Kasumi-1 (cell line): ENCODE results near the gene PRMT2.
"Not testable (repeated sequence)": the region's sequence is repeated elsewhere in the genome, so short reads cannot be mapped to it uniquely, and the experiment has no call there.

Source experiments
- DNase-seq, 2 experiments: peaks; one replicate each; lab custom pipeline; 2025; lab: John Stamatoyannopoulos, UW

PRMT2 gene

DNA sequence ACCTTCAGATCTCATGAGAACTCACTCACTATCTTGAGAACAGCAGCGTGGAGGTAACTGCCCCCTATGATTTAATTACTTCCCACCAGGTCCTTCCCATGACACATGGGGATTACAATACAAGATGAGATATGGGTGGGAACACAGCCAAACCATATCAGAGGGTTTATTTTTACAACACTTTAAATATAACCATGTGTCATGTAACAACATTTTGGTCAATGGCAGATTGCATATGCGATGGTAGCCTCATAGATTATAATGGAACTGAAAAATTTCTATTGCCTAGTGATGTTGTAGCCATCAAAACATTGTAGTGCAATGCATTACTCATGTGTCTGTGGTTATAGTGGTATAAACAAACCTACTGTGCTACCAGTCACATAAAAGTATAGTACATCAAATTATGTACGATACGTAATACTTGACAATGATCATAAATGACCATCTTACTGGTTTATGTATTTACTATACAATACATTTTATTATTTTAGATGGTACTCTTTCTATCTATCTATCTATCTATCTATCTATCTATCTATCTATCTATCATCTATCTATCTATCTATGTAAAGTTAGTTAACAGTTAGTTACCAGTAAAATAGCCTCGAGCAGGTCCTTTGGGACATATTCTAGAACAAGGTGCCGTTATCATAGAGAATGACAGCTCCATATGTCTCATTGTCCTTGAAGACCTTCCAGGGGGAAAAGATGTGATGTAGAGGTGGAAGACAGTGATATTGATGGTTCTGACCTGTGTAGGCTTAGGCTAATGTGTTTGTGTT, 18.0 kb upstream of the PRMT2 start:
- no peak for DNase-seq

DNA sequence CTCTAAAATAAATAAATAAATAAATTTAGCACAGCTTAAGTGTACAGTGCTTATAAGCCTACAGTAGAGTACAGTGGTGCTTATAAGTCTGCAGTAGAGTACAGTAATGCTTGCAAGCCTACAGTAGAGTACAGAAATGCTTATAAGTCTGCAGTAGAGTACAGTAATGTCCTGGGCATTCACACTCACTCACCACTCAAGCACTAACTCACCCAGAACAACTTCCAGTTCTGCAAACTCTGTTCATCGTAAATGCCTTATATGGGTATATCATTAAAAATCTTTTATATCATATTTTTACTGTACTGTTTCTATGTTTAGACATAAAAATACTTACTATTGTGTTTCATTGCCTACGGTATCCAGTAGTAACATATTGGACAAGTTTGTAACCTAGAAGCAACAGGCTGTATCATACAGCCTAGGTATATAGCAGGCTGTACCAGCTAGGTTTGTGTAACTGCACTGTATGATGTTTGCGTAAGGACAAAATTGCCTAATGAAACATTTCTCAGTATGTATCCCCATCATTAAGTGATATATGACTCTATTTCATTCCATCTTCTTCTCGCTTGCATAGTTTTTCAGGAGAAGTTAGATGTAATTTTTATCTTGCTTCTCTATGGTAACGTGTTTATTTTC, 16.6 kb upstream of the PRMT2 start:
- no peak for DNase-seq

DNA sequence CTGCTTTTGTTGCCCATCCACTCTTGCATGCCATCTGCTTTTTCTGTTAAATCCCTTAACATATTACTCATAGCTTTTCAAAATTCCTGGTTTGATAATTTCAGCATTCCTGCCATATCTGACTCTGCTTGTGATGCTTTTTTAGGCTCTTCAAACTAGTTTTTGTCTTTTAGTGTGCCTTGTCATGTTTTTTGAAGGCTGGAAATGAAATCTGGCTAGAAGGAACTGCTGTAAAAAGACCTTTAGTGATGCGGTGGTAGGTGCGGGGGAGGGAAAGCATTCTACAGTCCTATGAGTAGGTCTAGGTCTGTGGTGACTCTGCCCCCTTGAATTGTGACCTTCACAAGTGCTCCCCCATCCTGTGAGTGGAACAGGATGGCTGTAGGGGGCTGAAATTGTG, 15.6 kb upstream of the PRMT2 start:
- no peak for DNase-seq

DNA sequence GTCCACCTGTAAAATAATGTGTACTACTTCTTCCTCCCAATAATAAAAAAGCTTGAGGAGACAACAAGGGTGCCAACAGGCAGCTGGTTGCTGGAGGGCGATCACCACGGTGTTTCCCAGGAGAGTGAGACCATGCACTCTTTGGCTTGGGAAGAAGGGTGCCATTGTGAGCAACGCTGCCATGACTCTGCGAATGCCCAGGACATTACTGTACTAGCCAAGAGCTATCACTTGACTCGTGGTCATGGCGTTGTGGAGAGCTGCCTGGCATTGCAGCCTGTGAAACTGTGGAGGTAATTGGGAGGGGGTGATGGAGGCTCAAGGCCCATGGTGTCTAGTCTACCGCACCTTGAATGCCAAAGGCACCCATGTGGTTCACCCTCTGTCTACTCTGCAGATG, 14.6 kb upstream of the PRMT2 start:
- DNase-seq = no peak

DNA sequence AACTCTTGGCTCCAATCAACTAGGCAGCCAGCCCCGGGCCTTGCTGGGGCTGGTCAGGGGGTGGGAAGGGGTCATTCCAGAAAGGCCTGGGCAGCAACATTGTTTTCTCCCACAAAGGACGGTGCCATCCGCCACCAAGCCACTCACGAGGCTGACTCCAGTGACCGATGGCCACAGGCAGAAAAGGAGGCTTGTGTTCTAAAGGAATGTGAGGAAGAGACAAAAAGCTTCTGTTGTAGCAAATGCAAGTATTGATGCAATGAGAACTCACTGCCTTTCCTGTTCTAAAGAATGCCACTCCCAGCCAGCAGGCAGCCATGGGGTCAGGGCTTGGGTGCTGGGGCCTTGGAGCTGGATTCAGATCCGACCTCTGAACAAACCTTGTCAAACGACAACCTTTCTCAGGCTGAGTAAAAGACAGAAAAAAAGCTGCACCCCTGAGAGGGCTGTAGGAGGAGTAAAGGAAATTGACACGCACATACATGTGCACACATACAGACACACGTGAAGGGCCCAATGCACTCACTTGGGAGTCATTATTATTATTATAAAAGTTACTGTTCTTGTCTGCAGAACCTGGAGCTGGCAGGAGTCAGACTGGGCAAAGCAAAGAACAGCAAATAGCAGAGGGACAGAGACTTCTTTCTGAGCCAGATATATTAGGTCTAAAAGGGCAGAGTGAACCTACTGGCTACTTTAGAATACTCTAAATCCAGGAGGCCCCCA, 13.9 kb upstream of the PRMT2 start:
- no peak for DNase-seq

DNA sequence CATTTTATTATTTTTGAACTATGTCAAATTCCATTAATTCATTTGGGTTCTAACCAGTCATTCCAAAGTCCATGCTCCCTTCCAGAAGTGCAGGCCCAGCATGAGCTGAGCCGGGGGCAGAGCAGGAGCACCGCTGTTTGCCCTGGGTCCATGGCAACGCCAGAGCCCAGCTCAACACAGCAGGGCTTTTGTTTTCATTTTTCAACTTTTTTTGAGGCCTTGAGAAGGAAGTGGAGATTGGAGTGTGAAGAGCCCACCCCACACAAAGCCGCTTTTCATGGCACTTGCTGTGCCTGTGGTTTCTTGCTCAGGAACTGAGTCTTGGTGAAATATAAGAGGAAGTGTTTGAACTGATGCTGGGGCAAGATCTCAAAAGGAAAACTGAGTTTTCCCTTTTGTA, 13.2 kb upstream of the PRMT2 start:
- peak; percentile 97 for DNase-seq

DNA sequence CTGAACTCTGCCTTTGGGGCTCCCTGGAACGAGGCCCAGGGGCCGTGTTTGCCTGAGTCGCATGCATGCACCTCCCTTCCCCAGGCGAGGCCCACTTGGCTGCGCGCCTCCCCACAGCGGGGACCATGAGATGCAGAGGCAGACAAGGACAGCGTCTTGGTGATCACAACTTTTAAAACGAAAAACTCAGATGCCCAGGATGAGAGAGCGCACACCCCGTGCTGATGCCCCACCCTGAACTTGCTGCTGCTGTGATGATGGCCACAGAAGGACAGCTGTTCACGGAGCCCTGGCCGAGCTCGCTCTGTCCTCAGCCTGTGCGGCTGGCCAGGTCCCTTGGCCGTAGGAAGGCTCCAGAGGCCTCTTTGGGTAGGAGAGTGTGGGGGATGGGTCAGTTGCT, 11.4 kb upstream of the PRMT2 start:
- DNase-seq = no peak

DNA sequence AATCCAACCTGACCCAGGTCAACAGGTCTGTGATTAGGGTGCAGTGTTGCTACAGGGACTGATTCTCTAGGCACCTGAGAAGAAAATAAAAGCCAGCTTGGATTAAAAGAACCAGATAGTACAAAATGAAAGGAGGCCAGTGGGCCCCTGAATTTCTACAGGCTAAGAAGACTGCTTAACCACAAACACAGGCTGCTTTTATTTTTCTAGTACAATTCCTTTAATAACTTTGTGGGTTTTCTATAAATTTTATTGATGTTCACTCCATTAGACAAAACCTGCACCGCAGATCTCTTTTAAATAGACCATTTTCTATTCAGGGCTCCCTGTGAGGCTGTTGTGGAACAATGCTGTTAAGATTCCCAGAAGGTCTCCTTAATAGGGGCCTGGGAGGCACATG, 9.7 kb upstream of the PRMT2 start:
- DNase-seq = no peak

DNA sequence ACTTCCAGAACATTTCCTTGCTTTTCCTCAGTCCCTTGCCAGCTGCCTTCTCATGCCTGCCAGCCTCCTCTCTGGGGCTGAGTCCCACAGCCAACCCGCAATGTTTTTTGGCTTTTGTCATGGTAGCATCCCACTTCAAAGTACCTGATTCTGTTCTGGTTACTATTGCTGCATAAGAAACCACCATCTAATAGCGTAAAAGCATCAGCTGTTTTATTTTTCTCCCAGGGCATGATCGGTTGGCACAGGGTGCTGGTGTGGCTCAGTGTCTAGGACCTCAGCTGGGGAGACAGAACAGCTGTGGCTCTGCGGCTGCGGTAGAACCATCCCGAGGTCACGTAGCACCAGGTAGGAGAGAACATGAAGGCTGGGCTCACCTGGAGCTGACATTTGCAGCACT, 8.9 kb upstream of the PRMT2 start:
- DNase-seq = no peak

DNA sequence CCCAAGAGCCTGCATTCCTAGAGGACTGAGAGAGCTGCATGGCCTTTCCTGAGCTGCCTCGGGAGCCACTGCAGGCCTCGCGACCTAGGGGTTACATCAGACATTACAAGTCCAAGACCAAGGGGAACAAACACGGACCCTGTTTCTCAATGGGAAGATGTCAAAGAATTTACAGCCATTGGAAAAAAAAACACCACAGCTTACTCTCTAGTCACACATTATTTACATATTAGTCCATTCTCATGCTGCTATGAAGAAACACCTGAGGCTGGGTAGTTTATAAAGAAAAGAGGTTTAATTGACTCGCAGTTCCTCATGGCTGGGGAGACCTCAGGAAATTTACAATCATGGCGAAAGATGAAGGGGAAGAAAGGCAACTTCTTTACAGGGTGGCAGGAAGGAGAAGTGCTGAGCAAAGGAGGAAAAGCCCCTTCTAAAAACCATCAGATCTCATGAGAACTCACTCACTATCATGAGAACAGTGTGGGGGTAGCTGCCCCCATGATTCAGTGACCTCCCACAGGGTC, 8.4 kb upstream of the PRMT2 start:
- no peak for DNase-seq

DNA sequence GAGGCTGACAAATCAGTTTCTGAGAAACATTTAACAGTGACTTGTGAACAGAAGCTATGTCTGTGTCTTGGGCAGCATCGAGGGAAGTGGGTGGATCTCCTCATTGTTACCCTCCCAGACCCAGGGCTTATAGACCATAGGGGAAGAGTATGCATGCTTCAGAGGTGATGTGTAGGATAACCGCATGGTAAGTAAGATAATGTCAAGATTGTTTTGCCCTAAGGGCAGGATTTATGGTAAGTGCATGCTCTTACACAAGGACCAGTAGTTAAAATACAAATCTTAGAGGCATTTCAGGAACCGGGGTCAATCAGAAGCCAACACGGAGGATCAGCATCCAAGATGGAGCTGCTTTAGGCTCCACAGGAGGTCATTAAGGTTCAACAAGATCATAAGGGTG, 7.7 kb upstream of the PRMT2 start:
- DNase-seq = no peak

DNA sequence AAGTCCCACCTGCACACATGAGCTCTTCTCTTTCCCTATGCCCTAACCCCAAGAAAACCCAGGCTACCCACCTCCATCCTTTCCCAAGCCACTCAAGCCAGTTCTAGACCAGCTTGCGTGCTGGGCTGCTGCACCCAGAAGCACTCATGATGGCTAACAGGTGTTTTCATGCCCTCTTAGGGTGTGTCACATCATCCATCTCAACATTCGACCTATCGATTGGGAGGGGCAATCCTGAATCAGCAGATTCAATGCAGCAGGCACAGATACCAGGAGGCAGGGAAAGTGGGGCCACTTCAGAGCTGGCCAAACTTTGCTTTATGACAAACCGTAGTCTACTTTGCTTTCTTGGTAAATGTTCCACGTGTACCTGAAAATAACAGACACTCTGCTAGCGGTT, 6.6 kb upstream of the PRMT2 start:
- no peak for DNase-seq

DNA sequence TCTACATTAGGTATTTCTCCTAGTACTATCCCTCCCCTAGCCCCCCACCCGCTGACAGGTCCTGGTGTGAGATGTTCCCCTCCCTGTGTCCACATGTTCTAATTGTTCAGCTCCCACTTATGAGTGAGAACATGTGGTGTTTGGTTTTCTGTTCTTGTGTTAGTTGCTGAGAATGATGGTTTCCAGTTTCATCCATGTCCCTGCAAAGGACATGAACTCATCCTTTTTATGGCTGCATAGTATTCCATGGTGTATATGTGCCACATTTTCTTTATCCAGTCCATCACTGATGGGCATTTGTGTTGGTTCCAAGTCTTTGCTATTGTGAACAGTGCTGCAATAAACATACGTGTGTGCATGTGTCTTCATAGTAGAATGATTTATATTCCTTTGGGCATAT, 4.6 kb upstream of the PRMT2 start:
- DNase-seq = not testable (repeated sequence)

DNA sequence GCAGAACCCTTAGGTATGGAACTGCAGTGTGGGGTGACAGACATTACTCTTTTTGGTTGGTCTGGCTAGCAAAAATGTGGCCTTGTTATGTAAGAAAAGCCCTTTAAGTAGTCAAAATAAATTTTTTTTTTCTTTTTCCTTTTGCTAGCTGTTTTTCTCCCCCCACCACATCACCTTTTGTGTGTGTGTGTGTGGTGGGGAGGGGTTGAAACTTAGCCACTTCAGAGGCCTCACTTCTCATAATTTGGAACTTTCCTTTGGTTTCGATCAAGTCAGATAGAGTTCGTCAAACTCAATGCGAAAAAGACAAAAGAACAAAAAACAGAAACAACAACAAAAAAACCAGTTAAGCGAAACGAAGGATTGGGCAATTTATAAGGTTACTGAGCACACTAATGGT, 1.9 kb upstream of the PRMT2 start:
- DNase-seq = no peak

DNA sequence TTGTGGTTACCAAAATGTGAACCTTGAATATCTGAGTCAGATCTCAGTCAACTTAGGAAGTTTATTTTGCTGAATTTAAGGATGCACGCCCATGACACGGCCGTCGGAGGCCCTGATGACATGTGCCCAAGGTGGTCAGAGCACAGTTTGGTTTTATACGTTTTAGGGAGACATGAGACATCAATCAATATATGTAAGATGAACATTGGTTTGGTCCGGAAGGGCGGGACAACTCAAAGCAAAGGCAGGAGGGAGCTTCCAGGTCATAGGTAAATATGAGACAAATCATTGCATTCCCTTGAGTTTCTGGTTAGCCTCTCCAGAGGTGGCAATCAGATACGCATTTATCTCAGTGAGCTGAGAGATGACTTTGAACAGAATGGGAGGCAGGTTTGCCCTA, 1.0 kb upstream of the PRMT2 start:
- no peak for DNase-seq

DNA sequence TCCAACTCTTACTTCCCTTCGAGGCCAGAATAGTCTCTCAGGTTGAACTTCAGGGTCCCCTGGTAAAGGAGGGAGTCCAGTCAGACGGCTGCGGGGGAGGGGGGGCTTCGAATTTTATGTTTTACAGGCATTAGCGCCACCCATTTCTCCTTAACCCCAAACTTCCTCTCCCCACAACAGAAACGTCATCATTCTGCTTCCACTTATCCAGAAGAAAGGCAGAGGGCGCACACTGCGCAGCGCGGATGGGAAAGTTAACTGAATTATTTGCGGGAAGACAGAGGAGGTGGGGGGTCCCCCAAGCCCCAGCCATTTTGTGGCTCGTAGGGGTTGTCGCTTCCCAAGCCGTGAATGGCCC, 529 bp upstream of the PRMT2 start:
- peak; percentile 90 to 94 for DNase-seq

DNA sequence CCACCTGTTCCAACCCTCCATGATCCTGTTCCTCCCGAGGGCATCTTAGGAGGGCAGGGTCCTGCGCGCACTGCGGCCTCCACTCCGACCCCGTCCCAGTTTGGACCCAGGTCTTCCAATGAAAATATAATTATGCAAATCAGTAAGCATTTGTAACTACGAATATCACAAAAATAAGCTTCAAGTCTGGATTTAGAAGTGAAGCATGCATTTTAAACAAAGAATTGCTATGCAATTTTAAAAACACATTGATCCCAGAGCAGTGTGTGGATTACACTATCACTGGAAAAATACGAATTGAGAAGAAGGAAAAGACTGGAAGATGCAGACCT, 673 bp downstream of the PRMT2 start:
- no peak for DNase-seq

DNA sequence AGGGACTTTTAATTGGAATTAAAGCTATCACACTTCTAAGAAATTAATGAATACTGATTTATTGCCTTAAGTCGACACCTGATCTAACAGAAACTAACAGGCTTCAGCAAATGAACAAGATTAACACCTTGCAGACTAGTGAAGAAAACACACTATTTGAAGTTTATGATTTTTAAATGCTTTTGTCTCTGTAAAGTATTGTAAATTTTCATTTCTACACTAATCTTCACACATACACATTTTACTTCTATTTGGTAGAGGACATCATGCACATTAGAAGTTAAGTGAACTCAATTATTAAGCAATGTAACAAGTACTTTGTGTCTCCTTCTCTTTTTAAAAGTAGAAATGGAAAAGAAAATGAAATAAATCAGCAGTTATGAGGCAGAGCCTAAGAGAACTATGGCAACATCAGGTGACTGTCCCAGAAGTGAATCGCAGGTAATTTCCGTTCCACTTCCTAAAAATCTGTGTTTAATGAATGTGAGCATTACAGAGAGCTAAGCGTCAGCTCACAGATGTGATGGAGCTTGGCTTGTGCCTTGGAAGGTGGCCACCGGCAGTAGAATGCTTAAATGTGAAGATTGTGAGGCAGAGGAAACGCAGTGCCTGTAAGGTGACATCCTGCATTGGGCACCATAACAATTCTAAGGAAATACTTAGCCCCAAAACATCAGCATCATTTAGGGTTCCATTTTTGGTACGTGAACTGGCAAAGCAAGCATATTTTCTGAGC, 1.2 kb downstream of the PRMT2 start:
- DNase-seq = no peak

DNA sequence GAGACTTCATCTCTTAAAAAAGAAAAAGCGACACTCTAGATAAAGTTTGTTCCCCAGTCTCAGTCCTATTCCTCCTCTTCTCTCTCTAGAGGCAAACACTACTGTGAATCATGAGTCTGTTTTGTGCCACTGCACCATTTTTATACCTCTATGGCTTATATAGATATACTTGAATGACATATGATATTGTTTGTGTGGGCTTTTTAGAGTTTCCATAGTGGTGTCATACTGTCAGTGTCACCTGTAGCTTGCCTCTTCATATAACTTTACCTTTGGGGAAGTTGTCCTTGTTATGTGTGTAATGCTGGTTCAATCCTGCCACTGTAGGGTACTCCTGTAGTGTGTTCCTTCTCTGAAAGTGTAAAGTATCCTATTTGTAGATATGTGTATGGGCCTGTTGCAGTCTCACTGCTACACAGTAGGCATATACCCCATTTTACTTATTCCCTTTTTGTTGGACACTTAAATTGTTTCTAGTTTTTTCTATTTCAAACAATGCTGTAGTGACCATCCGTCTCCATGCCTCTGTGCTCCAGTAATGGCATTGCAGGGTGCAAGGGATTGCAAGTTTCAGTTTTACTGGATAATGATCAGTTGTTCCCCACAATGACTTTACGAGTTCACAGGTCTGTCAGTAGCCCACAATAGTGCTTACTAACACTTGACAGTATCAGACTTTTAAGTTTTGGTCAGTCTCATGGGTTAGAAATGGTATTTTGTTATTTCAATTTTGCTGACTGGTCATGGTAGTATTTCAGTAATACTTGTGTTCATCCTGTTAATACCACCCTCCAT, 2.7 kb downstream of the PRMT2 start:
- DNase-seq = no peak

DNA sequence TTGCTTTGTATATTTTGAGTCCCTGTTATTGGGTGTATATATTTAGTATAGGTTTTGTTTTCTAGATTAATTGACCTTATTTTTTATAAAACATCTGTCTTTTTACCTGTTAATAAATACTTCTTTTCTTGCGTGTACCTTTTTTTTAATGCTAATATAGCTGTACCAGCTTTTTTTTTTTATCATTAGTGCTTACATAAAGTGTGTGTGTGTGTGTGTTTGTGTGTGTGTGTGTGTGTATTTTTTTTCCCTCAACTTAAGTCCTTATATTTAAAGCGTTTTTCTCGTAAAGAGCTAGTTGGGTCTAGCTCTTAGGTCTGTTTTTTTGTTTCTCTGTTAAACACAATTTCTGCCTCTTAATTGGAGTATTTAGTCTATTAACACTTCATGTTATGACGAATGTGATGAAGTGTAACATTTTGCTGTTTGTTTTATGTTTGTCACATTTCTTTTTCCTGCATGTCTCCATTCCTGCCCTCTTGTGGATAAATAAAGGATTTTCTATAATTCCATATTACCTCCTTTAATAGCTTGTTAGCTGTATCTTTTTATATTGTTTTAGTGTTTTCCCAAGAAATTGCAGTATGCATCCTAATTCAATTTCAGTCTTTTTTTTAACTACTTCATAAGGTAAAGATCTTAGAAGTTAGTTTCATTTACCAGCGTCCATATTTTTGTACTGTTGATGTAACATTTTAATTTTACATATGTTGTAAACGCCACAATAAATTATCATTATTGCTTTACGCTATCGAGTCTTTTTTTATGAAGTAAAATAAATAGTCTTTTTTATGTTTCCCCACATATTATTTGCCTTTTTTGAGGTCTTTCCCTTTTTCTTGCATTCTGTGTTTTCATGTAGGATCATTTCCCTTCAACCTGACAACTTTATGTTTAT, 4.3 kb downstream of the PRMT2 start:
- DNase-seq = peak; percentile 49 to 79

DNA sequence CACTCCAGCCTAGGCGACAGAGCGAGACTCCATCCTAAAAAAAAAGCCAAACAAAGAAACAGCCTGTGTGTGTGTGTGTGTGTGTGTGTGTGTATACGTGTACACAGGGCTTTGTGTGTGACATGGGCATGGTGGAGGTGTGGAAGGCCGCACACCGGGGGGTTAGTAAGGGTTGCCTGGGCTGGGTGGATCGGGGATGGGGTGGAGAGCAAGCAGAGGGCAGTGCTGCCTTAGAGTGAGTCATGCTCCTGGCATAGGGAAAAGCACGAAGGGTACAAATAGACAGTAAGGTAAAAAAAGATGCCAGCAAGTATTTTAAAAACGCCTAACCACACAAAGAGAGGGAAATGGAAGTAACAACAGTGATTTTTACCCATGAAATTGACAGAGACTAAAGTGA, 6.2 kb downstream of the PRMT2 start:
- DNase-seq = no peak
